Activated CD4-positive, alpha-beta memory T cell treated with anti-CD3 and anti-CD28 coated beads for 36 hours (primary cell): ENCODE data around the gene SLC37A1. TPM values are rescaled to one million over a fixed set of nuclear protein-coding genes. Genes with fewer than 3 reads are reported as not detected.
A peak's percentile ranks its signal among the peaks of the same experiment; 100 is the strongest.

Experiments used
- CTCF ChIA-PET: fragments of 350-600 bp; sonication (Branson Sonifier 250); formaldehyde crosslinking; loops from one replicate; lab custom pipeline; 2021; ENCODE audit warnings: antibody characterized with exemption, inconsistent platforms; lab: Charles Lee
- POLR2A ChIA-PET: fragments of 350-600 bp; sonication (Branson Sonifier 250); formaldehyde crosslinking; loops from one replicate; lab custom pipeline; 2021; ENCODE audit warnings: antibody characterized with exemption; lab: Charles Lee
- DNase-seq: peaks from one replicate; pipeline ENCODE4 v3.0.0-alpha.2; 2020
- H3K27ac Mint-ChIP-seq: one replicate; pipeline ENCODE4 v1.8.0; 2021; ENCODE audit warnings: mixed read lengths
- H3K27me3 Mint-ChIP-seq: one replicate; pipeline ENCODE4 v1.8.0; 2021; ENCODE audit warnings: mixed read lengths
- H3K36me3 Mint-ChIP-seq: one replicate; pipeline ENCODE4 v1.8.0; 2021; ENCODE audit warnings: mixed read lengths
- H3K4me1 Mint-ChIP-seq: one replicate; pipeline ENCODE4 v1.8.0; 2021; ENCODE audit warnings: low read depth, mixed read lengths
- H3K4me3 Mint-ChIP-seq: one replicate; pipeline ENCODE4 v1.8.0; 2021; ENCODE audit warnings: mild to moderate bottlenecking, mixed read lengths
- H3K9me3 Mint-ChIP-seq: one replicate; pipeline ENCODE4 v1.8.0; 2021; ENCODE audit warnings: mixed read lengths
- intact Hi-C: fragments of 100-400 bp; cut with micrococcal nuclease; formaldehyde crosslinking; loops from one replicate; pipeline ENCODE4 v1.15.1; 2023
- total RNA-seq, 2 experiments: library from RNA; stranded (reverse); gene quantifications; one replicate each; pipeline ENCODE4 v1.2.3, GENCODE V29; 2021

The SLC37A1 gene
- total RNA-seq, 2 experiments from 2014 or later: 21.1 to 21.2 TPM

DNA sequence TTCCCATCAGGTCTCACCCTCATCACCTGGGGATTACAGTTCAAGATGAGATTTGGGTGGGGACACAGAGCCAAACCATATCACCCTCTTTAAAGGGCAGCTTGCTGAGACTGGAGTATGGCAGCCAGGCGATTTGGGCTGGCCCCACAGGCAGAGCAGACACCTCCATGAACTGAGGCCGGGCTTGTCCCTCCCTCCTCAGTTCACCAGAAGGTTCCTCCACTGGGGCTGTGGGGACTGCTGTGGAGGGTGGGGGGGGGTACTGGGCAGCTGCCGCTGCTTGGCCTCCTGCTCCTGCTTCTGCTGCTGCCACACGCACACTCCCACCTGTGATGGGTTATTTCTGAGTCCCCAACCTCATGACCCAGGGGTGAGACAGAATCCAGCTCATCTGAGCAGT lies 85.8 kb downstream of the SLC37A1 start:
- H3K4me1 Mint-ChIP-seq: no peaks in the 10 kb centered on the region
- peaks cover 3% of the 10 kb centered on the region for H3K9me3 Mint-ChIP-seq
- intact Hi-C loops: no loop called here
- H3K4me3 Mint-ChIP-seq: no peak overlapping the region
- no peaks in the 10 kb centered on the region for H3K36me3 Mint-ChIP-seq
- DNase-seq: peak; percentile 7
- H3K27me3 Mint-ChIP-seq: peaks cover 2% of the 10 kb centered on the region
- ChIA-PET CTCF (interaction anchor here (0.6 kb wide), 1 partner anchor 164 kb away, joined by 3 read pairs; no protein-coding TSS in a partner anchor), POLR2A (no interaction called here)
- no peak overlapping the region for H3K27ac Mint-ChIP-seq

DNA sequence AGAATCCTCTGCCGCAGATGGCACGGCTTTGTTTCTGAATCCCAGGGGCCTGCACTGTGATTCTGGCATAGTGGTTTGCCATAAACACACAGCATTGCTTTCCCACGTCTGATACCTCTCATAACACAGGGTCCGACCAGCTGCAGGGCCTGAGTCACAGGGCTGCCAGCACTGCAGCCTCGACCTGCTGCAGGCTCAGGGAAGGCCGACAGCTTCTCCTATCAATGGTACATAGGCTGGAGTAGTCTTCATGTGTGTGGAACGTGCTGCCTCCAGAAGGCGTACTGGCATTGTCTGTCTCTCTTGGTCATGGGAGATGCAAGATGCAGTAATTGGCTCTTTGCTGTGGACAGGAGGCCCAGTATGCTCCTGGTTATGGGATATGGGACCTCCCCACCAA lies 86.3 kb downstream of the SLC37A1 start:
- intact Hi-C loops: no loop called here
- CTCF ChIA-PET: no interaction called here

DNA sequence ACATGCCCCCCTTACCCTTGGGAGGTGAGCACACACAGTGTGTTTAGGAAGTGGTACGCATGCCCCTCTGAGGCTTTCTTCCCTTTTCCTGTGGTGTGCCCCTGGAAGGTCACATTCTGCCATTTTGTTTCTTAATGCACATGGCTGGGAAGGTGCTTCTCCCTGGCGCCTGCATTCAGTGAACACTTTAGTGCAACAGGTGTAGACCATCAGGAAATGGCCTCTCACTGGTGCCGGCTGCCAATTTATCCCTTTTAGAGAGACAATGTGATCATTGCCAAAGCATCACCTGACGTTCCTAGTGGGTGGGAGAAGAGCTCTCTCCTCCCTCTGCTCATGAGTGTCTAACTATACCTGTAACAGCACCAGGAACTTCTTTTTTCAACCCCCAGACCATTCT lies 88.0 kb downstream of the SLC37A1 start:
- no peak overlapping the region for H3K4me3 Mint-ChIP-seq
- CTCF ChIA-PET: no interaction called here
- H3K27ac Mint-ChIP-seq: no peak overlapping the region
- intact Hi-C loops: no loop called here
- no peaks in the 10 kb centered on the region for H3K36me3 Mint-ChIP-seq
- POLR2A ChIA-PET: no interaction called here
- DNase-seq: no peak
- no peaks in the 10 kb centered on the region for H3K4me1 Mint-ChIP-seq
- peaks cover 17% of the 10 kb centered on the region for H3K9me3 Mint-ChIP-seq
- H3K27me3 Mint-ChIP-seq: peaks cover 2% of the 10 kb centered on the region

More for the DNA sequence above, 86.3 kb downstream of the SLC37A1 start:
- H3K4me3 Mint-ChIP-seq: no peak overlapping the region
- H3K27me3 Mint-ChIP-seq: peaks cover 2% of the 10 kb centered on the region
- H3K9me3 Mint-ChIP-seq: peaks cover 3% of the 10 kb centered on the region
- no peaks in the 10 kb centered on the region for H3K4me1 Mint-ChIP-seq
- POLR2A ChIA-PET: no interaction called here
- no peak overlapping the region for H3K27ac Mint-ChIP-seq
- DNase-seq: no peak
- no peaks in the 10 kb centered on the region for H3K36me3 Mint-ChIP-seq

DNA sequence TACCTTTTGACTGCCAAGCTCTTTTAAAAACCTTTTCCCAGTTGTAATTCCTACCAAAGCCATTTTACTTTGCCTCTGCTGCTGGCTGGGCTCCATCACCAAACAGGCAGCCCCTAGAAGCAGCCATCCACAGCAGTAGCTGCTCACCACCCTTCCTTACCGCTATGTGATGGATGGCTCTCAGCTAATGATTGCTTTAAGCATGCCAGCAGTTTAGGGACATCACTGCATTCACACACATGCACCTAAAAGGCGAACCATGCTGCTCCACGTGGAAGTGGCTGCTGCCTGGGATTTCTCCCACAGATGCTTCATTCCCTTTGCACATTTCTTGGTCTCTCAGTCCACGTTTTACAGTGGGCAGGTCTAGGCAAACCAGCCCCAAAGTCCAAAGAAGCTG lies 93.5 kb downstream of the SLC37A1 start:
- peaks cover 12% of the 10 kb centered on the region for H3K4me1 Mint-ChIP-seq
- CTCF ChIA-PET: interaction anchor here (0.7 kb wide), 1 partner anchor 13 kb away, joined by 3 read pairs; no protein-coding TSS in a partner anchor
- H3K9me3 Mint-ChIP-seq: peaks cover 20% of the 10 kb centered on the region
- H3K27ac Mint-ChIP-seq: no peak overlapping the region
- intact Hi-C loops: no loop called here
- H3K27me3 Mint-ChIP-seq: peaks cover 3% of the 10 kb centered on the region
- no peaks in the 10 kb centered on the region for H3K36me3 Mint-ChIP-seq
- H3K4me3 Mint-ChIP-seq: no peak overlapping the region
- no peak for DNase-seq
- POLR2A ChIA-PET: no interaction called here

DNA sequence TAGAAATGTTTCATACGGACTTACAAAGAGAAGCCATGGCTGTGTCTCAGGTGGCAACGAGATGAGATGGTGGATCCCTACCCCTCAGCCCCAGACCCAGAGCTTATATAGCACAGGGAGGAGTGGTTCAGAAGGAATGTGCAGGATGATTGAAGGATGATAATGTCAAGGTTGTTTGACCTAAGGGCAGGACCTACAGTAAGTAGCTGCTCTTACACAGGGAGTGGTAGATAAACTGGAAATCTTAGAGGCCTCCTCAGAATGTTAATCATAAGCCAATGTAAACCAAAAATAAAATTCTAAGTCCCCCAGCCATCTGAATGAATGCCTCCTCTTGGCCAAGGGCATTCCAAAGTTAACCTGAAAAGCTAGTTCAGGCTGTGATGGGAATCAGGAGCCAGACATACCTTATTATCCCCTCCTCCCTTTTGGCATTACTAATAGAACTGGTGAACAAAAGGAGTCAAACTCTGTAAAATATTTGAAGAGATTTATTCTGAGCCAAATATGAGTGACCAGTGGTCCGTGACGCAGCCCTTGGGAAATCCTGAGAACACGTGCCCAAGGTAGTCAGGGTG lies 94.0 kb downstream of the SLC37A1 start:
- Mint-ChIP-seq H3K9me3 (peaks cover 24% of the 10 kb centered on the region), H3K27ac (no peak overlapping the region)

DNA sequence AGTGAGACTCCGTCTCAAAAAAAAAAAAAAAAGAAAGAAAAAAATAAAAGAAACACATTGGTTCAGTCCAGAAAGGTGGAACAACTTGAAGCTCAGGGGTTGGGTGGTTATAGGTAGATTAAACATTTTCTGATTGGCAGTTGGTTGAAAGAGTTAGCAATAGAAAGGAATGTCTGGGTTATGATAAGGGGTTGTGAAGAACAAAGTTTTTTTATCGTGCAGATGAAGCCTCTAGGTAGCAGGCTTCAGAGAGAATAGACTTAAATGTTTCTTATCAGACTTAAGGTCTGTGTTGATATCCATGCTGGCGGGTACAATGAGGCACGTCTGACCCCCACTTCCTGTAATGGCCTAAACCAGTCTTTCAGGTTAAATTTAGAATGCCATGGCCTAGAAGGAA lies 94.8 kb downstream of the SLC37A1 start:
- CTCF ChIA-PET: no interaction called here

More for the DNA sequence above, 94.0 kb downstream of the SLC37A1 start:
- H3K36me3 Mint-ChIP-seq: peaks cover 3% of the 10 kb centered on the region
- no peak for DNase-seq
- ChIA-PET POLR2A (no interaction called here), CTCF (interaction anchor here (0.7 kb wide), 1 partner anchor 14 kb away, joined by 3 read pairs; no protein-coding TSS in a partner anchor)
- peaks cover 12% of the 10 kb centered on the region for H3K4me1 Mint-ChIP-seq
- intact Hi-C loops: no loop called here
- H3K27me3 Mint-ChIP-seq: peaks cover 3% of the 10 kb centered on the region
- no peak overlapping the region for H3K4me3 Mint-ChIP-seq

DNA sequence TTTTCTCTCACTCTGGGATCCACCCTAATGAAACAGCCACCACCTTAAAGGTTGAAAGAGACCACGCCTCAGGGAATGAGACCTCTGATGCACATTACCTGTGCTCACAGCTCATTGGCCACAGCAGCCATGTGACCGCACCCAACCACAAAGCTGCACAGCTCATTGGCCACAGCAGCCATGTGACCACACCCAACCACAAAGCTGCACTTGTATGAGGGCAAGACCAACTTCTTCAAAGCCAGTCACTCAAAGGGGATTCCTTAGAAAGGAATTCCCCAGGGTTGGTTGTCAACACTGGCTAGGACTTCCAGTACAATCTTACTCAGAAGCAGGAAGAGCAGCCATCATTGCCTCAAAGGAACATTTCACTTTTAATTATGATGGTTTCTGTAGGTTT lies 96.2 kb downstream of the SLC37A1 start:
- Mint-ChIP-seq H3K4me3 (no peak overlapping the region), H3K27ac (no peak overlapping the region), H3K36me3 (peaks cover 3% of the 10 kb centered on the region), H3K27me3 (peaks cover 1% of the 10 kb centered on the region), H3K9me3 (peaks cover 23% of the 10 kb centered on the region), H3K4me1 (peaks cover 17% of the 10 kb centered on the region)
- CTCF ChIA-PET: no interaction called here
- POLR2A ChIA-PET: no interaction called here
- intact Hi-C loops: loop anchor here (5.0 to 10.0 kb wide), 2 partner anchors 145 to 222 kb away; no protein-coding TSS in a partner anchor
- DNase-seq: peak; percentile 69

More for the DNA sequence above, 94.8 kb downstream of the SLC37A1 start:
- Mint-ChIP-seq H3K27ac (no peak overlapping the region), H3K4me3 (no peak overlapping the region), H3K9me3 (peaks cover 26% of the 10 kb centered on the region), H3K4me1 (peaks cover 15% of the 10 kb centered on the region), H3K27me3 (peaks cover 1% of the 10 kb centered on the region), H3K36me3 (peaks cover 3% of the 10 kb centered on the region)
- intact Hi-C loops: no loop called here
- POLR2A ChIA-PET: no interaction called here
- no peak for DNase-seq

DNA sequence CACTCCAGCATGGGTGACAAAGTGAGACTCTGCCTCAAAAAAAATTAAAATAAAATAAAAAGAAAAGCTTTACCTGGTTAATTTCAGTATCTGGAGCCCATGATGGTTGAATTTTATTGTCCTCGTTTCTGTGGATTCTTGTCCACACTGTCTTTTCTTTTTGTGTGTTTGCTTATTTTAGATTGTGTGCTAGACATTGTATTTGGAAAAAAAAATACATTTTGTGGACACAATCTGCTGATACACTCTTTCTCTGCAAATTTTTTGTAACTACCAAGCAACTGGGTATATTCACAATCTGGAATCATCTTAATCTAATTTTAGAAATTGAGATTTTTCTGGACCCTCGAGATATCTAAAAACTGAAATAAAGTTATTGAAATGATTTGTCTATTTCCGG lies 98.2 kb downstream of the SLC37A1 start:
- ChIA-PET POLR2A (no interaction called here), CTCF (interaction anchor here (1.0 kb wide), 1 partner anchor 18 kb away, joined by 3 read pairs; no protein-coding TSS in a partner anchor)
- H3K4me3 Mint-ChIP-seq: no peak overlapping the region
- H3K36me3 Mint-ChIP-seq: peaks cover 3% of the 10 kb centered on the region
- peaks cover 1% of the 10 kb centered on the region for H3K27me3 Mint-ChIP-seq
- H3K27ac Mint-ChIP-seq: no peak overlapping the region
- DNase-seq: no peak
- H3K9me3 Mint-ChIP-seq: peaks cover 9% of the 10 kb centered on the region
- peaks cover 17% of the 10 kb centered on the region for H3K4me1 Mint-ChIP-seq
- intact Hi-C loops: loop anchor here (5.0 to 10.0 kb wide), 2 partner anchors 147 to 220 kb away; no protein-coding TSS in a partner anchor

DNA sequence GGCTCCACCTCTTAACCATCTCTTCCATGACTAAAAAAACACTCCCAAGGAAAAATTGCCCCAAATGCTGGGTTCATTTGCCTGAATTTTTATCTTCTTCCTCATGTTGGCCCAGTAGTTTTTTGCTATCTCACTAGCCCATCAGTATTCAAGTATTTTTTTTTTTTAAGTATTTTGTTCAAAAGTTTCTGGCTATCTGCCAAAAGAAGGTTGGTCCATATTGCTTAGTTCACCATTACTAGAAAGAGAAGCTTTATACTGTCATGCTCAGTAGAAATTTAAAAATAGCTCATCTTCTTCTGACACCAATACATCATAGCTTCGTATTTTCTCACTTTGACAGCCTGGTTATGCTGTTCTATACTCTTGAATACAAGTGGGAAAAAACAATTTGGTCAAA lies 98.7 kb downstream of the SLC37A1 start:
- ChIA-PET CTCF (no interaction called here), POLR2A (no interaction called here)
- Mint-ChIP-seq H3K9me3 (peaks cover 9% of the 10 kb centered on the region), H3K27ac (no peak overlapping the region), H3K27me3 (peaks cover 1% of the 10 kb centered on the region), H3K4me3 (no peak overlapping the region), H3K4me1 (peaks cover 17% of the 10 kb centered on the region), H3K36me3 (peaks cover 3% of the 10 kb centered on the region)
- no peak for DNase-seq
- intact Hi-C loops: loop anchor here (5.0 to 10.0 kb wide), 2 partner anchors 148 to 220 kb away; no protein-coding TSS in a partner anchor

DNA sequence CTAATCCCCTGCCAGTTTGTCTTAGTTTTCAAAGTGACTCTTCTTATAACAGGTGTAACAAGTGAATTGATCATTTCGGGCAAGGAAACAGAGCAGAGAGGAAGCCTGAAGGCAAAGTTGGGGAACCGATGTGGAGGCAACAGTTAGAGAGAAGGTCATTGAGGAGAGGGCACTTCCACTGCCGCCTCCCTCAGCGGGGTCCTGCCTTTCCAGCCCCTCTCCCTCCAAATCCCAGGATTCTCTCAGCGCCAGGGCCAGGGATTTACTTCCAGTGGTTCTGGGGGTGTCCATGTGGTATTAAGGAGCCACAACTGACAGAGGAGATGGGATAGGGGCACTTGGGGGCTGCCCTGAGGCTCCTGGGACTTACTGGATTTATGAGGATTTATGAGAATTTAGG lies 100.1 kb downstream of the SLC37A1 start:
- Mint-ChIP-seq H3K4me3 (no peak overlapping the region), H3K4me1 (peaks cover 17% of the 10 kb centered on the region), H3K27ac (no peak overlapping the region), H3K9me3 (peaks cover 9% of the 10 kb centered on the region), H3K27me3 (no peaks in the 10 kb centered on the region), H3K36me3 (peaks cover 3% of the 10 kb centered on the region)
- DNase-seq: no peak
- CTCF ChIA-PET: no interaction called here
- POLR2A ChIA-PET: no interaction called here
- intact Hi-C loops: loop anchor here (2.0 to 10.0 kb wide), 3 partner anchors 71 to 219 kb away; no protein-coding TSS in a partner anchor

DNA sequence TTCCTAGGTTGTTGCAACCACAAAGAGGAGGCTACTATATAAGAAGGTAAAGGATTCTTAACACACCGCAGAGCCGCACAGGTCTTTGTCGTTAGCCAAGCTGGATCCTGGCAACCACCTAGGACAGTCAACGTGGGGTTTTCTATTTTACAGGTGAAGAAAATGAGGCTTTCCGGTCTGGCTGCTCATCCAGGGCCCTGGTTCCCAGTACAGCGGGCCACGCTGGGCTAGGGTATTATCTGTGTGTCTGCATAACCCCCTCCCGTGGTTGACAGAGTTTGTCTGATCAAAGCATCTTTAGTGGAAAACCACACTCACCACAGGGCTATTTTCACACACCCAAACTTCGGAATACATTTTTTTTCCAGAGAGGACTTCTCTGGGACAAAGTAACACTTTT lies 100.7 kb downstream of the SLC37A1 start:
- H3K4me1 Mint-ChIP-seq: peaks cover 14% of the 10 kb centered on the region
- H3K27ac Mint-ChIP-seq: no peak overlapping the region
- peaks cover 3% of the 10 kb centered on the region for H3K36me3 Mint-ChIP-seq
- peaks cover 9% of the 10 kb centered on the region for H3K9me3 Mint-ChIP-seq
- intact Hi-C loops: loop anchor here (2.0 to 10.0 kb wide), 3 partner anchors 70 to 218 kb away; no protein-coding TSS in a partner anchor
- ChIA-PET POLR2A (no interaction called here), CTCF (interaction anchor here (1.0 to 1.2 kb wide), 2 partner anchors 21 to 204 kb away, joined by 3 to 4 read pairs; no protein-coding TSS in a partner anchor)
- H3K27me3 Mint-ChIP-seq: no peaks in the 10 kb centered on the region
- H3K4me3 Mint-ChIP-seq: no peak overlapping the region
- peak; percentile 75 for DNase-seq

DNA sequence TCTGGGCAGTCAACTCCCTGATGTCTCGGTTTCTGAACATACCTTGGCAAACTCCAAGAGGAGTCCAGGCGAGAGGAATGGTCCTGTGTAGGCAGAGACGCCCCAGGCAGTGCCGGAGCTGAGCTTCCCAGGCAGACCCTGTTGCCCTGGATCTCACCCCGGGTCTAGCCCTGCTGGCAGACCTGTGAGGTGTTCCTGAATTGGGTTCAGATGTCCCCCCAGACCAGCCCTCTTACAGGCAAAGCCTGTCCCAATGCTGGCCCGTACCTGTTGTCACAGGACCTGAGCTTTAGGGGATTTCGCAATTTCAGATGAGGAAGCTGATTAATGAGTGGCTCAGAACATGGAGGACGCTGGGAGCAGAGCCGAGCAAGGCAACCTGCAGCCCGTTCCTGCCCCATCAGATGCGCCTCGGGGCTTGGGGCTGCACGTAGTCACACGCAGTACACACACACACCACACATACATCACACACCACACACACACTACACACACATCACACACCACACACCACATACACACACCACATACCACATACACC lies 101.2 kb downstream of the SLC37A1 start:
- ChIA-PET CTCF (interaction anchor here (1.0 to 1.2 kb wide), 2 partner anchors 22 to 203 kb away, joined by 3 to 4 read pairs; no protein-coding TSS in a partner anchor), POLR2A (interaction anchor here (0.7 kb wide), 1 partner anchor 278 kb away, joined by 3 read pairs; the partner anchor contains the start of gene NDUFV3)
- peak; percentile 79 for DNase-seq
- Mint-ChIP-seq H3K27ac (no peak overlapping the region), H3K27me3 (no peaks in the 10 kb centered on the region), H3K4me3 (no peak overlapping the region), H3K36me3 (peaks cover 3% of the 10 kb centered on the region), H3K4me1 (peaks cover 9% of the 10 kb centered on the region), H3K9me3 (peaks cover 7% of the 10 kb centered on the region)
- intact Hi-C loops: loop anchor here (2.0 to 10.0 kb wide), 4 partner anchors 37 to 217 kb away; partner anchors contain the start of gene PDE9A
